Activated naive CD4-positive, alpha-beta T cell treated with anti-CD3 and anti-CD28 coated beads for 36 hours (primary cell): ENCODE measurements around the gene GPER1. TPM values are rescaled to one million over a fixed set of nuclear protein-coding genes. Genes with fewer than 3 reads are reported as not detected.
A peak's percentile ranks its signal among the peaks of the same experiment; 100 is the strongest.

Experiments
- CTCF ChIA-PET: fragments of 350-600 bp; sonication (Branson Sonifier 250); formaldehyde crosslinking; loops from one replicate; lab custom pipeline; 2021; ENCODE audit warnings: antibody characterized with exemption; lab: Charles Lee
- DNase-seq: peaks from one replicate; pipeline ENCODE4 v3.0.0-alpha.2; 2020
- H3K27ac Mint-ChIP-seq: one replicate; pipeline ENCODE4 v1.8.0; 2021; ENCODE audit warnings: mild to moderate bottlenecking, mixed read lengths
- H3K27me3 Mint-ChIP-seq: one replicate; pipeline ENCODE4 v1.8.0; 2021; ENCODE audit warnings: low read depth, mixed read lengths
- H3K36me3 Mint-ChIP-seq: one replicate; pipeline ENCODE4 v1.8.0; 2021; ENCODE audit warnings: low read depth, mixed read lengths
- H3K4me1 Mint-ChIP-seq: one replicate; pipeline ENCODE4 v1.8.0; 2021; ENCODE audit warnings: low read depth, mixed read lengths
- H3K4me3 Mint-ChIP-seq: one replicate; pipeline ENCODE4 v1.8.0; 2021; ENCODE audit warnings: mild to moderate bottlenecking, moderate library complexity, mixed read lengths
- H3K9me3 Mint-ChIP-seq: one replicate; pipeline ENCODE4 v1.8.0; 2021; ENCODE audit warnings: mixed read lengths
- intact Hi-C: fragments of 100-400 bp; cut with micrococcal nuclease; formaldehyde crosslinking; loops from one replicate; pipeline ENCODE4 v1.15.1; 2023
- total RNA-seq, 2 experiments: library from RNA; stranded (reverse); gene quantifications; one replicate each; pipeline ENCODE4 v1.2.3, GENCODE V29; 2021

The GPER1 gene
- total RNA-seq, 2 experiments from 2014 or later, result not detected

GRCh38 chr7:1085910-1086421 is 1.9 kb upstream of the GPER1 start:
- CTCF ChIA-PET, result interaction anchor here (0.7 to 5.1 kb wide), 17 partner anchors 9 to 93 kb away, joined by 3 to 34 read pairs (median 3); no protein-coding TSS in a partner anchor

GRCh38 chr7:1086588-1087464 is 1.1 kb upstream of the GPER1 start:
- CTCF ChIA-PET, result interaction anchor here (0.6 to 5.1 kb wide), 16 partner anchors 8 to 93 kb away, joined by 3 to 34 read pairs (median 3); no protein-coding TSS in a partner anchor
- H3K27ac Mint-ChIP-seq, result no peak overlapping the region
- H3K36me3 Mint-ChIP-seq, result no peaks in the 10 kb centered on the region
- H3K9me3 Mint-ChIP-seq, result no peaks in the 10 kb centered on the region
- H3K4me3 Mint-ChIP-seq, result peak overlapping the region; percentile 38
- H3K27me3 Mint-ChIP-seq, result no peaks in the 10 kb centered on the region
- intact Hi-C loops, result loop anchor here (2.0 kb wide), 2 partner anchors 52 to 90 kb away; a partner anchor contains a TSS
- peak; percentile 80 for DNase-seq
- peaks cover 12% of the 10 kb centered on the region for H3K4me1 Mint-ChIP-seq

More at GRCh38 chr7:1085910-1086421, 1.9 kb upstream of the GPER1 start:
- Mint-ChIP-seq H3K27ac (no peak overlapping the region), H3K4me1 (peaks cover 12% of the 10 kb centered on the region), H3K4me3 (no peak overlapping the region), H3K36me3 (no peaks in the 10 kb centered on the region), H3K27me3 (no peaks in the 10 kb centered on the region), H3K9me3 (no peaks in the 10 kb centered on the region)
- intact Hi-C loops, result loop anchor here (2.0 kb wide), 2 partner anchors 53 to 91 kb away; a partner anchor contains a TSS
- no peak for DNase-seq

GRCh38 chr7:1087465-1087814 is 473 bp upstream of the GPER1 start:
- Mint-ChIP-seq H3K9me3 (no peaks in the 10 kb centered on the region), H3K27me3 (no peaks in the 10 kb centered on the region), H3K27ac (no peak overlapping the region), H3K36me3 (no peaks in the 10 kb centered on the region), H3K4me3 (no peak overlapping the region), H3K4me1 (peaks cover 12% of the 10 kb centered on the region)
- intact Hi-C loops, result loop anchor here (2.0 kb wide), 2 partner anchors 51 to 89 kb away; a partner anchor contains a TSS
- CTCF ChIA-PET, result interaction anchor here (0.6 to 5.1 kb wide), 3 partner anchors 19 to 94 kb away, joined by 3 to 34 read pairs (median 6); no protein-coding TSS in a partner anchor
- DNase-seq, result no peak

DNA sequence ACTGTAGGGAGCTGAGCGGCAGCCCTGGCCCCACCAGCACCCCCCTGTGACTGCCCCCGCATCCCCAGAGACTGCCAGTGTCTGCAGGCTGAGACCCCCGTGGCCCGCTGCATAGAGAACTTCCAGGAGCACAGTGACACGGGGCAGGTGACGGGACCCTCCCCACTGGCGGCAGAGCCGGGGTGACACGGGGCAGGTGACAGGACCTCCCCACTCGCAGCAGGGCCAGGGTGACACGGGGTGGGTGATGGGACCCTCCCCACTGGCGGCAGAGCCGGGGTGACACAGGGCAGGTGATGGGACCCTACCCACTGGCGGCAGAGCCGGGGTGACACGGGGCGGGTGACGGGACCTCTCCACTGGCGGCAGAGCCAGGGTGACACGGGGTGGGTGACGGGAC is 2.3 kb downstream of the GPER1 start:
- Mint-ChIP-seq H3K9me3 (no peaks in the 10 kb centered on the region), H3K4me1 (peaks cover 12% of the 10 kb centered on the region), H3K27me3 (no peaks in the 10 kb centered on the region), H3K27ac (no peak overlapping the region), H3K4me3 (no peak overlapping the region), H3K36me3 (no peaks in the 10 kb centered on the region)
- CTCF ChIA-PET, result no interaction called here
- intact Hi-C loops, result no loop called here
- DNase-seq, result no peak

GRCh38 chr7:1090686-1091643 is 3.1 kb downstream of the GPER1 start:
- Mint-ChIP-seq H3K9me3 (no peaks in the 10 kb centered on the region), H3K27me3 (no peaks in the 10 kb centered on the region), H3K4me1 (peaks cover 12% of the 10 kb centered on the region), H3K4me3 (no peak overlapping the region), H3K36me3 (no peaks in the 10 kb centered on the region), H3K27ac (no peak overlapping the region)
- intact Hi-C loops, result no loop called here
- CTCF ChIA-PET, result no interaction called here
- DNase-seq, result no peak

DNA sequence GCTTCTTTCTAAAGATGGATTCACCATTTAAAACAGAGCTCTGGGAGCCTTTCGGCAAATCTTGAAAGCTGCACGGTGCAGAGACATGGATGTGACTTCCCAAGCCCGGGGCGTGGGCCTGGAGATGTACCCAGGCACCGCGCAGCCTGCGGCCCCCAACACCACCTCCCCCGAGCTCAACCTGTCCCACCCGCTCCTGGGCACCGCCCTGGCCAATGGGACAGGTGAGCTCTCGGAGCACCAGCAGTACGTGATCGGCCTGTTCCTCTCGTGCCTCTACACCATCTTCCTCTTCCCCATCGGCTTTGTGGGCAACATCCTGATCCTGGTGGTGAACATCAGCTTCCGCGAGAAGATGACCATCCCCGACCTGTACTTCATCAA is 3.7 kb downstream of the GPER1 start:
- Mint-ChIP-seq H3K36me3 (no peaks in the 10 kb centered on the region), H3K9me3 (no peaks in the 10 kb centered on the region), H3K4me3 (no peak overlapping the region), H3K27me3 (no peaks in the 10 kb centered on the region), H3K4me1 (peaks cover 11% of the 10 kb centered on the region), H3K27ac (no peak overlapping the region)
- no peak for DNase-seq
- CTCF ChIA-PET, result no interaction called here
- intact Hi-C loops, result no loop called here

- no peak overlapping the region for H3K4me3 Mint-ChIP-seq
- H3K27me3 Mint-ChIP-seq, result no peaks in the 10 kb centered on the region
- no peak overlapping the region for H3K27ac Mint-ChIP-seq
- peaks cover 6% of the 10 kb centered on the region for H3K4me1 Mint-ChIP-seq
- DNase-seq, result no peak
- intact Hi-C loops, result no loop called here
- CTCF ChIA-PET, result no interaction called here
- H3K9me3 Mint-ChIP-seq, result no peaks in the 10 kb centered on the region
- H3K36me3 Mint-ChIP-seq, result no peaks in the 10 kb centered on the region
Measured at GRCh38 chr7:1092161-1092632, 4.3 kb downstream of the GPER1 start.

DNA sequence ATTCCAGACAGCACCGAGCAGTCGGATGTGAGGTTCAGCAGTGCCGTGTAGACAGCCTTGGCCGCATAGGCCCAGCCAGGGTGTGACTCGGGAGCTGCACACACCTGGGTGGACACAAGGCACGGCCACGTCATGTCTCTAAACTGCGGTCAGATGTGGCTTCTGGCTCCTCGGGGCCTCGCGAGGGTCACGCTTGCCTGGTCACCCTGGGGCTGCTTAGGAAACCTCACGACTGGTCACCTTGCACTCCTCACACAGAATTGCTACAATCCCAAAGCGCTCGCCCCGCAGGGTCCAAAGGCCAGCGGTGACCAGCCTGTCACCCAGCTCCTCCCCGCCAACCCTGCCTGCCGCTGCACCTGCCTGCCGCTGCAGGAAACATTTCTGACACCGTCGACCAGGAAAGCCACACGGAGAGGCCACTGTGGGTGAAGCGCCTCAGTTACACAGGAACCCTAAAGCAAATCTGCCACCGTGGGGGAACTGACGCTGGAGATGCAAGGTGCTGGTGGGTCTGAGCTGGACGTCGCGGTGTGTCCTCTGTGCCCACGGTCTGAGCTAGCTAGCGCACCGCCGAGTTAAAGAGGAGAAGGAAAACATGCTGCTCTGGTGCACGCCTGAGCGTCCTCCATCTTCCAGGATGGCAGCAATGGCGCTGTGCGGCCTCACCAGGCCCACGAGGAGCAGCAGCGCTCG is 5.0 kb downstream of the GPER1 start:
- Mint-ChIP-seq H3K4me1 (no peaks in the 10 kb centered on the region), H3K27me3 (no peaks in the 10 kb centered on the region), H3K4me3 (no peak overlapping the region), H3K36me3 (peaks cover 3% of the 10 kb centered on the region), H3K9me3 (no peaks in the 10 kb centered on the region), H3K27ac (no peak overlapping the region)
- intact Hi-C loops, result no loop called here
- CTCF ChIA-PET, result interaction anchor here (0.6 kb wide), 1 partner anchor 342 kb away, joined by 3 read pairs; no protein-coding TSS in a partner anchor
- DNase-seq, result no peak

DNA sequence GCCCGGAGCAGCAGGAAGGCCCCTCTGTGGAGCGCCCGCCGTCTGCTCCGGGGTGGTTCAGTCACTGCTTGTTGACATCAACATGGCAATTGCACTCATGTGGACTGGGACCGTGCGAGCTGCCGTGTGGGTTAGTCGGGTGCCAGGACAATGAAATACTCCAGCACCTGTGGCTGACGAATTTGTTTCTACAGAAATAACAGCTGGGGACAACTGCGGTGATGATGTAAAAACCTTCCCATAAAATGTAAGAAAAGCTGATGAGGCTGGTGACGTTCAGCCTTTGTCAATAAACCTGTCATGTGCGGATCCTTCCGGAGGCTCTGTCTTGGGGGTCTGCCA is 5.6 kb downstream of the GPER1 start:
- no peaks in the 10 kb centered on the region for H3K4me1 Mint-ChIP-seq
- H3K9me3 Mint-ChIP-seq, result no peaks in the 10 kb centered on the region
- peaks cover 6% of the 10 kb centered on the region for H3K36me3 Mint-ChIP-seq
- H3K4me3 Mint-ChIP-seq, result no peak overlapping the region
- CTCF ChIA-PET, result no interaction called here
- no peak overlapping the region for H3K27ac Mint-ChIP-seq
- no peaks in the 10 kb centered on the region for H3K27me3 Mint-ChIP-seq
- intact Hi-C loops, result no loop called here
- no peak for DNase-seq

GRCh38 chr7:1093916-1094508 is 6.1 kb downstream of the GPER1 start:
- peaks cover 6% of the 10 kb centered on the region for H3K36me3 Mint-ChIP-seq
- no peak overlapping the region for H3K27ac Mint-ChIP-seq
- no peak overlapping the region for H3K4me3 Mint-ChIP-seq
- intact Hi-C loops, result no loop called here
- DNase-seq, result no peak
- CTCF ChIA-PET, result interaction anchor here (1.4 kb wide), 1 partner anchor 8 kb away, joined by 4 read pairs; no protein-coding TSS in a partner anchor
- H3K27me3 Mint-ChIP-seq, result no peaks in the 10 kb centered on the region
- no peaks in the 10 kb centered on the region for H3K4me1 Mint-ChIP-seq
- no peaks in the 10 kb centered on the region for H3K9me3 Mint-ChIP-seq

DNA sequence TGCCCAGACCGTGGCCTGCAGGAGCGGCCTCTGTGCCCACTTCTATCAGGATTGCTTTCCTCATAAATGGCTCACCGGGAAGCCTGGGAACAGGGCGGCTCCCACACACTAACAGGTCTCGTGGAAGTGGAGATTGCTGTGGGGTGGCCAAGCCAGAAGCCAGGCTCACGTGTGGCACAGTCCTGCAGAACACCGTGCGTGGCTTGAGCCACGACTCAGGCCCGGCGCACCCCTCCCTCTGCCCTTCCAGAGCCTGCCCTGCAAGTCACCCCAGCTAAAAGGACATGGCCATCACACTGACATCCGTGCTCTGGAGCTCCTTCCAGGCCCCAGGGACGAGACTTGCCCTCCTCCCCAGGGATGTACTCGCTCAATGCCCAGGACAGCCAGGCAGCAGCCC is 7.0 kb downstream of the GPER1 start:
- no peak overlapping the region for H3K4me3 Mint-ChIP-seq
- CTCF ChIA-PET, result interaction anchor here (1.4 kb wide), 1 partner anchor 9 kb away, joined by 4 read pairs; no protein-coding TSS in a partner anchor
- DNase-seq, result no peak
- peaks cover 6% of the 10 kb centered on the region for H3K36me3 Mint-ChIP-seq
- no peaks in the 10 kb centered on the region for H3K4me1 Mint-ChIP-seq
- no peak overlapping the region for H3K27ac Mint-ChIP-seq
- intact Hi-C loops, result no loop called here
- no peaks in the 10 kb centered on the region for H3K9me3 Mint-ChIP-seq
- no peaks in the 10 kb centered on the region for H3K27me3 Mint-ChIP-seq
